Adipocyte (in vitro differentiated cells): ENCODE measurements around the gene UNC119.

ENCODE experiments used
- DNase-seq: peaks from one replicate; pipeline ENCODE4 v3.0.0-alpha.2; 2015; ENCODE audit warnings: low read depth
- H3K27me3 ChIP-seq: replicated peaks from 2 replicates; pipeline ENCODE4 v1.7.0; 2013; ENCODE audit warnings: mild to moderate bottlenecking, low read length, moderate library complexity; ENCODE audit not compliant: control insufficient read depth, insufficient read depth
- H3K36me3 ChIP-seq: 2 replicates; pipeline ENCODE4 v1.7.0; 2013; ENCODE audit warnings: low read length, mild to moderate bottlenecking, moderate library complexity; ENCODE audit not compliant: control insufficient read depth, insufficient read depth, severe bottlenecking
- H3K4me1 ChIP-seq: 2 replicates; pipeline ENCODE4 v1.7.0; 2013; ENCODE audit warnings: mild to moderate bottlenecking, low read length, moderate library complexity; ENCODE audit not compliant: control insufficient read depth, insufficient read depth
- H3K4me3 ChIP-seq: 2 replicates; pipeline ENCODE4 v1.7.0; 2013; ENCODE audit warnings: mild to moderate bottlenecking, low read length, moderate library complexity
- H3K9ac ChIP-seq: 2 replicates; pipeline ENCODE4 v1.7.0; 2013; ENCODE audit warnings: mild to moderate bottlenecking, low read length, moderate library complexity
- H3K9me3 ChIP-seq: 2 replicates; pipeline ENCODE4 v1.7.0; 2013; ENCODE audit warnings: mild to moderate bottlenecking, low read length, moderate library complexity; ENCODE audit not compliant: control insufficient read depth

The UNC119 gene

GRCh38 chr17:28501421-28502284 is 50.8 kb downstream of the UNC119 start:
- no peak overlapping the region for H3K4me3 ChIP-seq
- no peaks in the 10 kb centered on the region for H3K4me1 ChIP-seq
- no peak for DNase-seq

GRCh38 chr17:28500712-28501379 is 51.6 kb downstream of the UNC119 start:
- H3K4me3 ChIP-seq = no peak overlapping the region
- H3K9ac ChIP-seq = no peak overlapping the region
- H3K27me3 ChIP-seq = peaks cover 44% of the 10 kb centered on the region
- DNase-seq = no peak
- H3K9me3 ChIP-seq = no peaks in the 10 kb centered on the region
- no peaks in the 10 kb centered on the region for H3K36me3 ChIP-seq
- H3K4me1 ChIP-seq = no peaks in the 10 kb centered on the region

More at GRCh38 chr17:28501421-28502284, 50.8 kb downstream of the UNC119 start:
- H3K9me3 ChIP-seq = no peaks in the 10 kb centered on the region
- H3K9ac ChIP-seq = no peak overlapping the region
- H3K27me3 ChIP-seq = peaks cover 46% of the 10 kb centered on the region
- H3K36me3 ChIP-seq = no peaks in the 10 kb centered on the region

GRCh38 chr17:28499684-28500357 is 52.6 kb downstream of the UNC119 start:
- no peak overlapping the region for H3K4me3 ChIP-seq
- DNase-seq = no peak
- H3K36me3 ChIP-seq = no peaks in the 10 kb centered on the region
- no peak overlapping the region for H3K9ac ChIP-seq
- H3K4me1 ChIP-seq = no peaks in the 10 kb centered on the region
- H3K9me3 ChIP-seq = no peaks in the 10 kb centered on the region
- peaks cover 44% of the 10 kb centered on the region for H3K27me3 ChIP-seq

GRCh38 chr17:28499364-28499664 is 53.1 kb downstream of the UNC119 start:
- DNase-seq = no peak
- Histone ChIP-seq H3K27me3 (peaks cover 39% of the 10 kb centered on the region), H3K9ac (no peak overlapping the region), H3K9me3 (no peaks in the 10 kb centered on the region), H3K36me3 (no peaks in the 10 kb centered on the region), H3K4me3 (no peak overlapping the region), H3K4me1 (no peaks in the 10 kb centered on the region)

- DNase-seq = no peak
- Histone ChIP-seq H3K27me3 (peaks cover 34% of the 10 kb centered on the region), H3K9me3 (no peaks in the 10 kb centered on the region), H3K4me3 (no peak overlapping the region), H3K4me1 (no peaks in the 10 kb centered on the region), H3K36me3 (no peaks in the 10 kb centered on the region), H3K9ac (no peak overlapping the region)
Measured at GRCh38 chr17:28498652-28499363, 53.6 kb downstream of the UNC119 start.

- Histone ChIP-seq H3K27me3 (peaks cover 33% of the 10 kb centered on the region), H3K36me3 (no peaks in the 10 kb centered on the region), H3K9ac (no peak overlapping the region), H3K4me1 (no peaks in the 10 kb centered on the region), H3K4me3 (no peak overlapping the region), H3K9me3 (no peaks in the 10 kb centered on the region)
- DNase-seq = no peak
Measured at GRCh38 chr17:28497931-28498330, 54.5 kb downstream of the UNC119 start.
